NCI-H82 treated with DMSO at 0.1 percent for 48 hours (cell line): ENCODE results near the gene ERP27.

Experiments
- DNase-seq: peaks from one replicate; lab custom pipeline; 2025; ENCODE audit not compliant: unreplicated experiment; lab: John Stamatoyannopoulos, UW

Gene ERP27

GRCh38 chr12:14937014-14937413 is 1.3 kb downstream of the ERP27 start:
- DNase-seq, result no peak

GRCh38 chr12:14936224-14936861 is 2.0 kb downstream of the ERP27 start:
- DNase-seq, result peak; percentile 93

GRCh38 chr12:14935031-14935430 is 3.3 kb downstream of the ERP27 start:
- DNase-seq, result no peak

GRCh38 chr12:14934511-14934910 is 3.8 kb downstream of the ERP27 start:
- no peak for DNase-seq

GRCh38 chr12:14931791-14932560 is 6.4 kb downstream of the ERP27 start:
- DNase-seq, result no peak

- DNase-seq, result no peak
These were observed 7.0 kb downstream of the ERP27 start for GRCh38 chr12:14931359-14931758.

- DNase-seq, result no peak
These were observed 8.0 kb downstream of the ERP27 start for GRCh38 chr12:14930299-14930698.

GRCh38 chr12:14928931-14929330 is 9.4 kb downstream of the ERP27 start:
- DNase-seq, result no peak

- DNase-seq, result no peak
These were observed 11.1 kb downstream of the ERP27 start for GRCh38 chr12:14927267-14927666.

GRCh38 chr12:14924541-14924940 is 13.8 kb downstream of the ERP27 start:
- DNase-seq, result no peak

- DNase-seq, result no peak
These were observed 14.4 kb downstream of the ERP27 start for GRCh38 chr12:14923944-14924343.

GRCh38 chr12:14921218-14921617 is 17.1 kb downstream of the ERP27 start:
- DNase-seq, result no peak

GRCh38 chr12:14920475-14921126 is 17.7 kb downstream of the ERP27 start:
- DNase-seq, result no peak

GRCh38 chr12:14919455-14919854 is 18.9 kb downstream of the ERP27 start:
- DNase-seq, result no peak

GRCh38 chr12:14915736-14916135 is 22.6 kb downstream of the ERP27 start:
- no peak for DNase-seq

- DNase-seq, result no peak
These were observed 25.0 kb downstream of the ERP27 start for GRCh38 chr12:14913381-14913781.

GRCh38 chr12:14911131-14911530 is 27.2 kb downstream of the ERP27 start:
- DNase-seq, result no peak

- no peak for DNase-seq
These were observed 28.0 kb downstream of the ERP27 start for GRCh38 chr12:14910090-14910915.

- no peak for DNase-seq
These were observed 30.4 kb downstream of the ERP27 start for GRCh38 chr12:14907953-14908352.

GRCh38 chr12:14906114-14906513 is 32.2 kb downstream of the ERP27 start:
- DNase-seq, result no peak

GRCh38 chr12:14905269-14906004 is 32.9 kb downstream of the ERP27 start:
- no peak for DNase-seq
